HG03558 (cell line): ENCODE measurements around the gene KLHDC7A.
"Not testable (repeated sequence)": the region's sequence is repeated elsewhere in the genome, so short reads cannot be mapped to it uniquely, and the experiment has no call there.

Source experiments
- ATAC-seq: cut with Tn5 transposase; IDR thresholded peaks from one replicate; pipeline ENCODE4 v1.9.1; 2021; ENCODE audit warnings: moderate number of reproducible peaks; ENCODE audit not compliant: unreplicated experiment; ENCODE audit errors: extremely low read depth

The KLHDC7A gene

DNA sequence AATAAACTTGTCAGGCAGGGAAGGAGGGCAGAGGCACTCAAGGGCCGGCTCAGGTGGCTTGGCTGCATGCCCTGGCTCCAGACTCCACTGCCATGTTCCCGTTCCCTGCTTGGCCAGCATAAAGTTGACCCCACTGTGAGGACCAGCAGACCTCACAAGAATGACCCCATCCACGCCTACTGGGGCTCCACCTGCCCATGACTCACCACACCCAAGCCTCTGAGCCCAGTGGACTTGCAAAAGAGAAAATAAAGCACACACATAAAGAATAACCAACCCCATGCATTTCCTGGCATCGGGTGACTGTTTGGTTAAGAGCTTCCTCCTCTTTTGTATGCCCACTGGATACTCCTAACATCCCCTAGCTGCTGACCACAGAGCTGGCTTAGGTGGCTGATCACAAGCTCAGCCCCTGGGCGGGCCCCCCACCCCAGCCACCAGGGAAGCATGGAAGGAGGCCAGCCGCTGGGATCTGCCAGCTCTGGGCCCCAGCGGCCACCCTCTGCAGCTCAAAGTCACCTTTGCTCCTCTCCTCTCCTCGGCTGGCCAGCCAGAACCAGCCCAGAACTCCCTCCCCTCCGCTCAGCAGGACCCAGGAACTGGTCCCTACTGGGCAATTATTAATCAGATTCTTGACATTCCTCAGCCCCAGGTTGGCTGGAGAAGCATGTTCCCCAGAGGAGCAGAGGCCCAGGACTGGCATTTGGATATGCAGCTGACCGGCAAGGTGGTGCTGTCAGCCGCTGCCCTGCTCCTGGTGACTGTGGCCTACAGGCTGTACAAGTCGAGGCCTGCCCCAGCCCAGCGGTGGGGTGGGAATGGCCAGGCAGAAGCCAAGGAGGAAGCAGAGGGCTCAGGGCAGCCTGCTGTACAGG is at the start of gene KLHDC7A:
Gene KLHDC7A (plus strand): TSS at position 616 of the 875 bp plus-strand sequence. CDS start 52 bp downstream, at position 668.
- ATAC-seq, result no peak

DNA sequence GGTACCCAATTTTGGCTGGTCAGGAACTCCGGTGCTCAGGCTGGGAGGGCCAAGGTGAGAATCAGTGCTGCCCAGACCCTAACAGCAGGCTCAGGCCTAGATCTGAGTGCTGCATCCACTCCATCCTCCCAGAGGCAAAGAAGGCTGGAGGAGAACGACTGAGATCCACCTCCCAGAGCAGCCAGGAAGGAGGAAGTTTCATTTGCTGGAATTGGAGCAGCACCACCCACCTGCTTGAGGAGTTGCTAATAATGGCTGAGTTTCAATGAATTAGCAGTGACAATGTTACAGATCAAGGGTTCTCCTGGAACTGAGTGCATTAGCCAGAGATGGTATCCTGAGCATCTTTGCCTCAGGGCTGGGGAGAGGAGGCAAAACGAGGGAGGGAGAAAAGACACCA is 46.7 kb upstream of the KLHDC7A start:
- ATAC-seq, result no peak

DNA sequence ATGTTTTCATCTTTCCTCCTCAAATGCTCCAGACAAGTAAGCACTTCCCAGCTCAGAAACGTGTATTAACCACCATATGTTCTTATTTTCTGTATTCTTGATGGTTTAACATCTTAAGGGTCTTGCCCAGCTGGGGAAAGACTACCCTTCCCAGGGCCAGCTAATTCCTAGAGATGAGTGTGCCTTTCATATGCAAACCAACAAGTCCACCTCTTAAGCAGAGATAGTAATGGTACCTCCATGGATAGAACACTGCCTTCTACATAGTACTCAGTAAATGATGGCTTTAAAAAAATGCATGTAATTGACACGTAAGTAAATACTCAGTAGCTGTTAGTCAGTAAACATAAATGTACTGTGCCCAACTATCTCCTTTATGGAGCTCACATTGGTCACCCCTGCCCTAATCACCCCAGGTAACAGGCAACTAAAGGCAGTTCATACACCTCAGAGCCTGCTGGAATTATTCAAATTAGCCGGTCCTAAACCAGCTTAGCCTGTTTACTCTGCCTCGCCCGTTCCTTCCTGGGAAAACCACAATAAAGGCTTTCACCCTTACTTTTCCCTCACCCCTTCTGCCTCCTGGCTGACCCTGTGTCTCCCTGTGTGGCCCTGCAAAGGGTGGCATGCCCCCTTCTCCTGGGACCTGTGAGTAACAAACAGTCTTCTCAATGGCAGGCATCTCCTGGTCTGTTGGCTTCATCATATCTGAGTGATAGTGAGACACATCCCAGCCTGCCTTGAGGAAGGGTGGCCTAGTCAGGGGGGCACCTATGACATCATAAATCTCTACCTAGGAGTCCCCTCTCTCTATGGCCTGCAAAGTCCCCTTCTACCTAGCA is 40.1 kb upstream of the KLHDC7A start:
- ATAC-seq, result no peak

DNA sequence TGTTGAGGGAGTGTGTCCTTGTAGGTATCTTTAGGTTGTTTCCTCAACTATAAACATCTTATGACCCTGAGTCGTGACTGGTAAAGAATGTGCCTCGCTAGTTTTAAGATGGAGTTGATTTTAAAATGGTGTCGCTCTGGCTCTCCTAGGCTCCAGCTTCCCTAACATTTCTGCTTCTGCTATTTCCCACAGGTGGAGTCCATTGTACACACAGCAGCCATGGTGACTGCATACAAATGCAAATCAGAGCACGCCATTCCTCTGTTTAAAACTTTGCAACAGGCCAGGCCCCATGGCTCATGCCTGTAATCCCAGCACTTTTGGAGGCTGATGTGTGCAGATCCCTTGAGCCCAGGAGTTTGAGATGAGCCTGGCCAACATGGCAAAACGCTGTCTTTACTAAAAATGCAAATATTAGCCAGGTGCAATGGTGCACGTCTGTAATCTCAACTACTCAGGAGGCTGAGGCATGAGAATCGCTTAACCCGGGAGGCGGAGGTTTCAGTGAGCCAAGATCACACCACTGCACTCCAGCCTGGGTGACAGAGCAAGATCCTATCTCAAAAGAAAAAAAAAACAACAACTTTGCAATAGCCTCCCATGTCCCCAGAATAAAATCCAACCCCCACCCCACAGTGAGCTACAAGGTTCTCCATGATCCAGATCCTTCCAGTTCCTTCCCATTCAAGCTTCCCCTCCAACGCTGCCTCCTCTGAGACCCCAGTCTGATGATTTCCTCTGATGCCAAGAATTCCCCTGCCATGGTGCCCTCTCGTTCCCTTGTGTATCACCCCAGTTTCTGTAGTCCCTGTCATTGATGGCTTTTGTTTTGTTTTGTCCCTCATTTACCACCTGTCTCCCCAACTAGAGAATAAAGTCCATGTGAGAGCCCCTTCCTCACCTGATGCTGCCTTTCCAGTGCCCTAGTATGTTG is 36.9 kb upstream of the KLHDC7A start:
- no peak for ATAC-seq

DNA sequence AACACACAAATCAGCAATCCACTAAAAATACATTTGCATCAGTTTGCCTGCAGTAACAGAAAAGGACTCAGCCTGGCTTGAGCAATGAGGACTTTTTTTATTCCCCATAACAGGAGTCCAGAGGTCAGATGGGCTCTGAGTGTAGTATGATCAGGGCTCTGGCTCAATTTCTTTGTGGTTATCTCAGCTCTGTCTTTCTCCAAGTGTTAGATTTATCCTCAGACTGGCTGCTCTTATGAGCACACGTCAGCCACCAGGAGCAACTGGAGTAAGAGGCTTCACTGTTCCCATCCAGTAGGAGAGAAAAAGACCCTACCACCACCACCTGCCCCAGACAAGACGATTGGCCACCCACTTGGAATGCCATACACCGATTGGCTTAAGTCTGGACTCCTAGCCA is 36.2 kb upstream of the KLHDC7A start:
- ATAC-seq, result no peak

DNA sequence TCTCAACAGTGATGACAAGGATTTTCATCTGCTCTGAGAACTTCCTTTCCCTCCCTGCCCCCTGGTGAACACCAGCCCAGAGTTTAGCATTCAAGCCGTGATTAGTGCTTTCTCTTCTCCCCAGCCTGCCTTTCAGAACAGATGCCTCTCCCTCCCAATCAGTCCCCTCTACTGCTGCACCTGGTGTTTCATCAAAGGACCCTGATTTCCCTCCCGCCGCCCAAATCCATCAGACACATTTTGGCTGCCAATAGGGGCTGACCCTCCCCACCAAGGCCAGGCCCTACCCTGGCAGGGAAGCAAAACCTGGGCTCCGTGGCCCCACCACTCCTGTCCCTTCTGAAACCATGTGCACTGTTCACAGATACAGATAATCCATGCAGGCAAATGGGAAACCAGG is 34.0 kb upstream of the KLHDC7A start:
- ATAC-seq, result no peak

DNA sequence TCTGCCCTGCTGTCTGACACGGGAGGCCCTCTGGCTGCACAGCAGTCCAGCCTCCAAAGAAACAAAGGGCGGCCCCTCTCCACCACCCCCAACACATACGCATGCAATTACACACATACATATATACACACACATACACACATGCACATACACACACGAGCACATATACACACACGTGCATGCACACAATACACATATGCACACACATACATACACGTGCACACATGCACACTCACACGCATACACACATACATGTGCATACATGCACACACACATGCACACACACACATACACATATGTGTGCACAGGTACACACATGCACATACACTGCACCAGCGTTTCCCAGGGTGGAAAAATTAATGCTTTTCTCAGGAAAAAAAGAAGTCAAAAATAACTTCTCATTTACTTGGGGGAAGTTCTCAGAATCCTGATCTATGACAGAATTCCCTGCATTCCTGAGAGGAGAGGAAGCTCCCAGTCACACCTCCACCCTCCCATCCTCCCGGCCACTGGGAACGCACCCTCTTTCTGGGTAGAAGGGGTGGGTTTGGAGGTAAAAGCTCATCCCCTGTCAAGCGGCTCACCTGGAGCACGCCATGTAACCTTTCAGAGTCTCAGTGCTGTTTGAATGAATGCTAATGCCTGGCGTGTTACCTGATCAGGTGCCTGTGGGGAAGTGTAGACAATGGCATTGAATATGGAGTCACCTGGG is 33.1 kb upstream of the KLHDC7A start:
- ATAC-seq, result no peak

DNA sequence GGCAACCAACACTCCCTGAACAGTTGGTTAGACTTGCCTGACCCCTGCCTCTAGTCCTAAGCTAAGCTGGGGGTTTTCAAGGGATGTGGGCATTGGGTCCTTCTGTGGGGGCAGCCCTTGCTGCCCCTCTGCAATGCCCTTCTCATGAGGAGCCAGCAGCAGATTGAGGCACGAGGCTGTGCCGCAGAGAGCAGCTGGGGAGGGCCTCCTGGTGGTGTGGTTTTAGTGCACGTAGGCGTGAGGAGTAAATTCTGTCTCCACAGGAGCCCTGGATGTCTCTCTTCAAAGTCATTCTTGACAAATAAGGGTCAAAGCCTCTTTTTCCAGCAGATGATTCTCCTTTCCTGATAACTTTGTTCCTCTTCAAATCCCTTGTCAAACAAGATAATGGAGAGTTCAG is 31.8 kb upstream of the KLHDC7A start:
- ATAC-seq, result no peak

DNA sequence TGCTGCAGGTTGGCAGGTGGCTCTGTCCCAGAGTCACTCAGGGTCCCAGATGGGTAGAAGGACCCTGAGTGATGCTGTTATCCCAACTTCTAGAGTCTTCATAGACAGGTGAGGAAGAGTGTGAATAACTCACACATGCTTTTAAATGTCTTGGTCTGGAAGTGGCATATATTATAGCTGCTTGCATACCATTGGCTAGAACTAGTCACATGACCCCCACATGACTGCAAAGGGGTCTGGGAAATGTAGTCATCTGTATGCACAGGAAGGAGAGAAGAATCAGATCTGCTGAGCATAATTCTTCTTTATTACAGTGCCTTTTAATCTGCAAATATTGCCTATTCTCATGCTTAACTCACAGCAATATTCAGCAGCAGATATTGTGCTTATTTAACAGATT is 28.2 kb upstream of the KLHDC7A start:
- ATAC-seq, result no peak

DNA sequence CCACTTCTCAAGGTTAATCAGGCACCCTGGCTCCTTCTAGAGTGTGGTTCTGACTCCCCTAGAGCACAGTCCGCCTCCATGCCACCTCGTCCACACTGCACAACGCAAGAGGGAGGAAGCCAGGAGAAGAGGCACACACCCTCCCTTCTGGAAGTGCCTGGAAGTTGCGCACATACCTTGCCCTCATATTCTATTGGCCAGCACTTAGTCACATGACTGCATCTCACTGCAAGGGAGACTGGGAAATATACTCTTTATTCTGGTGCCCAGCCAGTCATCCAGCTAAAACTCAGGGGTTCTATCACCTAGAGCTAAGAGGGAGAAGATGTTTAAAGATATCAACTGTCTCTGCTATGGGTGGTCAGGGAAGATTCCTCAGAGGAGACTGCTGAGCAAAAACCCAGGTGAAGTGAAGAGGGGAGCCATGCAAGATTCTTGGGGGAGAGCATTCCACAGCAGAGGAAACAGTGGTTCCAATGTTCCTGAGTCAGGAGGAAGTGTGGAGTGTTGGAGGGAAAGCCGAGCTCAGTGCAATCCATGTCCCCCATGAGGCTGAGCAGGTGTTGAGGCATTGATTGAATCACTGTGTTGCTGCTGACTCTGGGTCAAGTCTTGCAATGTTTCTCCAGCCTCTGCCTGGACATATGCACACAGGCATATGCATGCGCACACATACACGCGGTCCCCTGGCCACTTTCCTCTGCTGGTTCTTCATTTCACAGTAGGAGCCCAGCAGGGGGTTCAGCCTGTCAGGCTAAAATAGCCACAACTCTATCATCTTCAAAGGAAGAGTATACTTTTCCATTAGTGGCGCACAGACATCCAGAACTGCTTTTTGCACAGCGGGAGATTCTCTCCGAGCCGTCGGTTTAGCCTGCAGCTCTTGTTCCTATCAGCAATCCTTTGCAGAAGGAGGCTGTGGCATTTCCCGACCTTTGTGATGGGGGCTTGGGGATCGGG is 22.3 kb upstream of the KLHDC7A start:
- ATAC-seq, result no peak

DNA sequence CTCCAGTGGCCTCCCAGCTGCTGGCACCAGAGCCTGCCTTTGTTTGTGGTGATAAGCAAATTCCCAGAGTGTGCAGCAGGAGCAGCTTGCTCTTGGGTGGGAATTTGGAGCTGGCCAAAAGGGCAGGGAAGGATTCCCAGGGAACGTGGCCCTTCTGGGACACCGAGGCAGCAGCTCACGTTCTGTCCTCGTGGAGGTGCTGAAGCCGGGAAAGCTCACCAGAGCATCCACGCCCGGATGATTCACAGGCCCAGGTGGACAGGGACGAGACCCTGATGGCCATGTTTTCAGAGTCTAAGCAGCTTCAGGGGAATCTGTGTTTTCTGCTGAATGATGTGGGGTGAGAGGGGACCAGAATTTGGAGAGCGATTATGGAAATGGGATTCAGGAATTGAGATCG is 19.1 kb upstream of the KLHDC7A start:
- ATAC-seq, result no peak

DNA sequence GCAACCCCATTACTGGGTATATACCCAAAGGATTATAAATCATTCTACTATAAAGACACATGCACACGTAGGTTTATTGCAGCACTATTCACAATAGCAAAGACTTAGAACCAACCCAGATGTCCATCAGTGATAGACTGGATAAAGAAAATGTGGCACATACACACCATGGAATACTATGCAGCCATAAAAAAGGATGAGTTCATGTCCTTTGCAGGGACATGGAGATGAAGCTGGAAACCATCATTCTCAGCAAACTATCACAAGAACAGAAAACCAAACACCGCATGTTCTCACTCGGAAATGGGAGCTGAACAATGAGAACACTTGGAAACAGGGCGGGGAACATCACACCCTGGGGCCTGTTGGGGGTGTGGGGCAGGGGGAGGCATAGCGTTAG is 18.2 kb upstream of the KLHDC7A start:
- not testable (repeated sequence) for ATAC-seq

DNA sequence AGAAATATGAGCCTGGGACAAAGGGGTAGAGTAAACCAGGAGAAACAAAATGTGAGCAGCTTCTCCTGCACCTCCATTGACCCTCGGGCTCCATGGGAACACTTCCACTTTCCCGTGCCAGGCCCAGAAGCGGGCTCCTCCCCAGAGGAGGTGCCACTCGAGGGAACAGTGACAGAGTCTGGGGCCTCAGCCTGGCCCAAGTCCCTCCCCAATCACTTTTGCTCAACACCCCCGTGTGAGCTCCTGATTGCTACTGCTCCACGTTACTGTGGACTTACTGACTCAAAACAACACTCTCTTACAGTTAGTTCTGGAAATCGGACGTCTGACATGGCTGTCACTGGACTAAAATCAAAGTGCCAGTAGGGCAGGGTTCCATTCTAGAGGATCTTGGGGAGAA is 17.7 kb upstream of the KLHDC7A start:
- no peak for ATAC-seq

DNA sequence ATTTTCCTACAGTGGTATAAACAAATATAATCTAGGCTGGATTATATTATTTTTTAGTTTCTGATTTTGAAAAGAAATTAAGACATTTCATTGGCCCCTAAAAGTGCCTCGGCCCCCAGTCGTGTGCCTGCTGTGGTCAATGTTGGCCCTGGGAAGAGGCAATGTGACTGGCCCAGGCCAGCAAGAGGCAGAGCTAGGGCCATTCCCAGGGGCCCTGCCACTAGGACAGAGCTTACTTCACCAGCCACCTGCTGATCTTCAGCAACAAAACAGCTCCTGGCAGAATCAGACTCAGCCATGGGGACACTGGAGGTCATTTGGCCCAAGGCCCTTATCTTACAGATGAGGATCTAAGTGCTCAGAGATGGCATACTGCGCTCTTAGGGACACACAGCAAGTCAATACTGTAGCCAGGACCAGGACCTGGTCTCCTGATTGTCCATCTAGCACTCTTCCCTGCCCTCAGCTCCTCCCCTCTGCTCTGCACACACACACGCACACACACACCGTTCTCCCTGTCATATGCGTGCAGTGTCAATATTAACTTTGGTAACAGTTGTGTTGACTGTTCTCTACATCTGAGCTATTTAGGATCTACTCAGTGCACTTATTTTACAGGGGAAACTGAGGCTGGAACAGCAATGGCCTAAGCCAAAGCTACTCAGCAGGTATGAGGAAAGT is 16.6 kb upstream of the KLHDC7A start:
- ATAC-seq, result no peak

DNA sequence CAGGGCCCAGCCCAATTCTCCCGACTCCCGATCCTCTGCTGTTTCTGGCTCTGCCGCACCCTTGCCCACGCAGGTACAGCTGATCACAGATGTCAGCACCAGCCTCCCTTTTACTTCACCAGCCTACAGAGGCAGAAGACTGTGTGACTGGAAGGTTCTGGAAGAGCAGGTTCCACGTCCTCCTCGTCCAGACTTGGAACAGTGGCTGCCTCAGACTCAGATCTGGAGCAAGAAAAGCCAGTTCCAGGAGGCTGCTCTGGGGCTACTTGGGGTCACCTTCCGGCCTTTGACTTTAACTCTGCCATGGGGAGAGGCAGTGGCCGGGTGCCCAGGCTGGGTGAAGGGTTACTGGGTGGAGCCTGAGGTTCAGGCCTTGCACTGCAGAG is 16.1 kb upstream of the KLHDC7A start:
- no peak for ATAC-seq

DNA sequence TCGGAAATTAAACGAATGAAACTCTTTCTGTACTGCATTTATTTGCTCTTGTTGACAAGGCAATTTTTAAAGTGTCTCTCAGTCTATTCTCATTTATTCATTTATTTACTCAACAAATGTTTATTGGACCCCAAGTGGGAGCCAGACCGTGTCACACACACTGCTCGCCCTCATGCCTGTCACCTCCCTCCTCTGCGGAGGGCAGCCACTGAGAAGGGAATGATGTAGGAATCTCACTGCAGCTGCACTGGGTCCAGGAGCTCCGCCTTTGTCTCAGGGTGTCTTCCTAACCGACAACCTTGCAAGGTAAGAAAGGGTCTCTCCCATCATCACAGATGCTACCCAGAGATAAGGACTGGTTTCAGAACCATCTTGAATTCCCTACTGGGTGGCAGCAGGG is 14.1 kb upstream of the KLHDC7A start:
- ATAC-seq, result no peak

DNA sequence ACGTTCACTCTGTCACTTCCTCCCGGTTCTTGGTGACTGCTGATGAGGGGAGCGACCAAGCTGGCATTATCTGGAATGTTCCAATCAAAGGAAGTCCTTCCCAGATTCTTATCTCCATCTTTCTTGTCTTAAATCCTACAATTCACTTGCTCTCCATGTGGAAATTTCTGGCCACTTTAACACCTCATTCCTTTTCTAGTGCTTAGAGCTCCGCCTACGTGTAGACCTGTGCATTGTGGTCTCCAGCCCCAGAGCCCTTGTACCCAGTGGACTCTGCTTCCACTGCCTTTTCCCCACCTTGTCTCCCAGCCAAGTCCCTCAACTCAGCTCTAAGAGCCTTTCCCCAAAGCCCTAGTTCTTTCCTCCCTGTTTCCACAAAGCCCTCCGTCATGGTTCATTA is 12.2 kb upstream of the KLHDC7A start:
- no peak for ATAC-seq

DNA sequence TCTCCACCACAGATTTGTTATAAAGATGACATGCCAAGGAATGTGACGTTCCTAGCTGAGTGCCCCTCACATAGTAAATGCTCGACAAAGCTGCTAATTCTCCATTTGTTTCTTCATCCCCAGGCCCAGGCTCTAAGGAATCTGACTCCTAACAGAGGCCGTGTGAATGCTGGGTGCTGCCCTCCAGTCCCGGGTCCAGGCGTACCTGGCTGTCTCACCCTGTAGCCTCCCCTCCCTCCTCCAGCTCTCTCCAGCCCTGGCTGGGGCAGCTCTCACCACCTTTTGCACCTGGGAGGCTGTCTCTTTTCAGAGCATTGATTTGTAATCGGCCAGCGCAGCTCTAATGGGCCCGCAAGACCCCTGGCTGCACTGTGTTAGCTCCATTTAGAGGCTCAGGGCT is 11.2 kb upstream of the KLHDC7A start:
- ATAC-seq, result no peak
